IPS-NIHi11 (cell line): ENCODE results near the gene SIX2.
"Not testable (repeated sequence)": the region's sequence is repeated elsewhere in the genome, so short reads cannot be mapped to it uniquely, and the experiment has no call there.

Experiments
- DNase-seq: peaks from one replicate; pipeline ENCODE4 v3.0.0; 2012; ENCODE audit warnings: mixed read lengths, low spot score

Gene SIX2

GRCh38 chr2:45009303-45009927 is at the start of gene SIX2:
TSS of gene SIX2 (minus strand) at chr2:45009452. CDS start at chr2:45009110, 342 bp downstream.
- DNase-seq: peak; percentile 95

GRCh38 chr2:45055162-45055605 is 45.9 kb upstream of the SIX2 start:
- no peak for DNase-seq

- no peak for DNase-seq
Observed at GRCh38 chr2:45053966-45054365, 44.7 kb upstream of the SIX2 start.

DNA sequence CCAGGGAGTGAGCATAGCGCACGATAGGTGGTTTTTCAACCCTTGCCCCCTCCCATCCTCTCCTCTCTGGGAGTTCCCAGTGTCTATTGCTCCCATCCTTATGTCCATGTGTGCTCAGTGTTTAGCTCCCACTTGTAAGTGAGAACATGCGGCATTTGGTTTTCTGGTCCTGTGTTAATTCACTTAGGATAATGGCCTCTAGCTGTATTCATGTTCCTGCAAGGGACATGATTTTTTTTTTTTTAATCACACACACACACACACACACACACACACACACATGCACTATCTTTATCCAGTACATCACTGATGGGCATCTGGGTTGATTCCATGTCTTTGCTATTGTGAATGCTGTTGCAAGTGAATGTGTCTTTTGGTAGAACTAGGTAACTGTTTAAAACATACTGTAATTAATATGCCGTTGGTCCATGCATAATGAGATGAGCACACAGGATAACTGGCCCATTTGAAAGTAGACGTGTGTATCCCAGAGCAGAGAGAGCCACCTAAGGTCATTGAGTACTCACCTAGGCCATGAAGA is 43.2 kb upstream of the SIX2 start:
- no peak for DNase-seq

- no peak for DNase-seq
Observed at GRCh38 chr2:45049569-45050336, 40.5 kb upstream of the SIX2 start.

DNA sequence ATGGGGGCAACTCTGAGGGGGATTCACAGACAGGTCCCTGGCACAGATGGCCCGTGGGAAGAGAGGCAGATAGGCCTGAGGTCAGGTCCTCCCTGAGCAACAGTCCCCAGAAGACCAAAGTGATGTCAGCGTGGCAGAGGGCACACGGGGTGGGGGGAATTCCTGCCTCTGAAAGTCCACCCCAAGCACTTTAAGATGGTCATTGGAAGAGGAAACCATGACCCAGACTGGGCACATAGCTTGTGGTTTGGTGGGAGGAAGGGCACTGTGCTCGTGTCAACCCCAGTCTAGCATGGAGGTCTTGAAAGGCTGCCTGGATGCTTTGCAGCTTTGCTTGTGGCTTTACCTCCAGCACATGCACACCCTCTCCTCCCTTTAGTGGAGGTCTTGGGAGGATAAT is 38.0 kb upstream of the SIX2 start:
- DNase-seq: no peak

- no peak for DNase-seq
Observed at GRCh38 chr2:45046786-45047185, 37.5 kb upstream of the SIX2 start.

- no peak for DNase-seq
Observed at GRCh38 chr2:45045706-45046105, 36.5 kb upstream of the SIX2 start.

DNA sequence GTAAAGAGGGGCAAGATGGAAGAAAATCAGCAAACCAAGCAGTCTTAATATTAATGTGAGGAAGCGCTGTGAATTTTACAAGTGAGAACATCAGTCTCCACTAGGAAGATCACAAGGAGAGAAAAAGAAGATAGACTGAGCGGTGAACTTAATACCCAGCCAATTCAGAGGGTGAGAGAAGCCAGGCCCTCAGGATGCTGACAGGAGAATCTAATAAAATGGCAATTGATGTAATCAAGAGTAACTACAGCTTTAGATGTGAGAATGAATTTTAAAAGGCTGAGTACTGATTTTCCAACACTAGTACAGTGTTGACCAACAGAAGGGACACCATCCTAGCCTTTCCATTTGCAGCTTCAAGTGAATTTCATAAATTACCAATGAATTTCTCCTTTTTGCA is 35.7 kb upstream of the SIX2 start:
- DNase-seq: no peak

GRCh38 chr2:45043174-45043573 is 33.9 kb upstream of the SIX2 start:
- DNase-seq: no peak

DNA sequence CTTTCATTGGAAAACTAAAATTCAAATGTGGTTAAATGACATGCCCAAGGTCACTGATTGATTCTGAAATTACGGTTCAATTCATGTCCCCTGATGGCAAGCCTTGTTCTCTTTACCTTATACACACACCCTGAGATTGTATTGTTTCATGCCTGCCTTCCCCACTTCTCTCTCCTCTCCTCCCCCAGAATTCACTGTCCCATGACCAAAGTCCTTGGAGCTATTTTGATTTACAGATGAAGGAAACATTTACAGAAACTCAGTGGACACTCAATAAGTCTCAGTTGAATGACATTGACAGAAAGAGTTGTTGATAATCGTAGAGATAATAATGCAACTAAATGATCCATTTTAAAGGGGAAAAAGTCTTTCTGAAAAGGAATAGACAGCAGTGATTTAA is 33.1 kb upstream of the SIX2 start:
- no peak for DNase-seq

DNA sequence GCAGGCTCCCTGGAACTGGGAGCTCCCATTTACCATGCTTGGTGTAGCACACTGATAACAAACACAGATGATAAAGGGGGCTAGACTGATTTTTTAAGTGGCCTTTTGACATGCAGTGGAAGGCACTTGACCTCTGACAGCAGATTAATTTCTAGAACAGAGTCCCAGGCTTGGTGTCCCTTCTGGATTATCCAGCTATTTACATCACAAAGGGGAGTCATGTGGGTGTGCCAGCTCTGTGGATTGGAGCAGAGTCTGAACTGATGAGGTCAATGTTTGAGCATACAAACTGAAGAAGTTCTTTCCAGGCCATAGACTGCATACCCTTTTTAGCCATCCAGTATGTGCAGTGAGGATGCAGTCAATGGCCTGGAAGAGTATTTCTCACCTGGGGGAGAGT is 31.5 kb upstream of the SIX2 start:
- DNase-seq: no peak

DNA sequence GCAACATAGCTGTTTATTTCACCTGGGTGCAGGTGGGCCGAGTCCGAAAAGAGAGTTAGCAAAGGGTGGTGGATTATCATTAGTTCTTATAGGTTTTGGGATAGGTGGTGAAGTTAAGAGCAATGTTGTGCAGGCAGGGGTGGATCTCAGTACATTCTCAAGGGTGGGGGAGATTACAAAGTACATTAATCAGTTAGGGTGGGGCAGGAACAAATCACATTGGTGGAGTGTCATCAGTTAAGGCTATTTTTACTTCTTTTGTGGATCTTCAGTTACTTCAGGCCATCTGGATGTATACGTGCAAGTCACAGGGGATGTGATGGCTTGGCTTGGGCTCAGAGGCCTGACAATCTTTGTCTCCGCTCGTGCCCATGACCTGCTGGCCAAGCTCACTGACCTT is 30.6 kb upstream of the SIX2 start:
- DNase-seq: not testable (repeated sequence)

DNA sequence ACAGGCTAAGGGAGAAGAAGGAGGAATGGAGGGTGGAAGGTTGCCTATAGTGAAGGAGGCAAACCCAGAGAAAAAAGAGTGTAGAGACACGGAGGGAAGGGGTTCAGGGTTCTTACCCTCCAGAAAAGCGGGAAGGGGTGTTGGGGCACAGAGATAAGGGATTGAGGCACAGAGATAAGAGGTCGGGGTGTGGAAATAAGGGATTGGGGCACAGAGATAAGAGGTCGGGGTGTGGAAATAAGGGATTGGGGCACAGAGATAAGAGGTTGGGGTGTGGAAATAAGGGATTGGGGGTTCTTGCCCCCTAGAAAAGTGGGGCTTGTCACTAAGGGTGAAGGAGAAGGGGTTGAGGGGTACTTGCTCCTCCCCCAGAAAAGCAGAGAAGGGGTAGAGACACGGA is 29.6 kb upstream of the SIX2 start:
- DNase-seq: not testable (repeated sequence)

GRCh38 chr2:45033302-45033701 is 24.1 kb upstream of the SIX2 start:
- no peak for DNase-seq

GRCh38 chr2:45031028-45031427 is 21.8 kb upstream of the SIX2 start:
- no peak for DNase-seq

GRCh38 chr2:45030553-45030952 is 21.3 kb upstream of the SIX2 start:
- DNase-seq: no peak

DNA sequence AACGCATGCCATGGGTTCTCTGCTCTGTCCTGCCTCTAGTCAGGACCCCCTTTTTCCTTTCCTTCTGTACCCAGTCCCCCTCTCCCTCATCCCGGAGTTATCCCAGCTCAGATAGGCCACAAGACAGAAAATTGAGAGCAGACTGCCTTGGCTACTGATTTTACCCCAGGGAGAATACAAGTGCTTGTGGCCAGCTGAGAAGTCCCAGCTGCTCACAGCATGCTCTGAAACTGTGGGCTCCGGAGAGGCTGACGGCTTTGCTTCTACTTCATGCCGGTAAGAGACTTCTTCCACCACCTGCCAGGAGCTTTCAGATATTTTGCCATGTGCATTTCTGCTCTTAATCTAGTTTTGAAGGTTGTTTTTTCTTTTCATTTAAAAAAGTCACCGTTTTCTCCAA is 20.0 kb upstream of the SIX2 start:
- no peak for DNase-seq

- no peak for DNase-seq
Observed at GRCh38 chr2:45028276-45028675, 19.0 kb upstream of the SIX2 start.

- no peak for DNase-seq
Observed at GRCh38 chr2:45026924-45027450, 17.7 kb upstream of the SIX2 start.

GRCh38 chr2:45024600-45025291 is 15.5 kb upstream of the SIX2 start:
- DNase-seq: peak; percentile 50

- DNase-seq: no peak
Observed at GRCh38 chr2:45024097-45024496, 14.8 kb upstream of the SIX2 start.

DNA sequence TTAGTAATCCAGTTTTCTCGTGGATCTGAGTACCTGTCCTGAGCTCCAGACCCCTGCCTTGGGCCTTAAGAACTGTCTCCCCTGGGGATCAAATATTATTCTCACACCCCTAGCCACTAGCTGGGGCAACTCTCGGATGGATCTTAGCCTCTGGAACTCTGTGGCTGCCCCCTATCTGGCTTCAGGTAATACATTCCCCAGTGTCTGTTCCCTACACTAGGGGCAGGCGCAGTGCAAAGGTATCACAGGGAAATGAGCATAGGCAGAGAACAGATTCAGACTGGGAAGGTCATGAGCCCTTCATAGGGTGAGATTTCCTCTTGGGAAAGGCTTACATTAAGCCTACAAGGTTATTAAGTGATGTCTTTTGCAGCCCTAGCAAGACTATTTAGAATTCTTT is 11.2 kb upstream of the SIX2 start:
- no peak for DNase-seq
